WI38 (cell line): ENCODE data around the gene ERBB4.

Experiments used
- H3K4me3 ChIP-seq: 2 replicates; pipeline ENCODE4 v1.5.1; 2011; ENCODE audit warnings: low read depth, mild to moderate bottlenecking, control low read depth, low read length
- TF ChIP-seq, protein P1 (sequence below): IDR thresholded peaks from 2 replicates; pipeline ENCODE4 v1.5.1; 2012; ENCODE audit warnings: low read depth, mild to moderate bottlenecking, control low read depth, low read length

The ERBB4 gene

DNA sequence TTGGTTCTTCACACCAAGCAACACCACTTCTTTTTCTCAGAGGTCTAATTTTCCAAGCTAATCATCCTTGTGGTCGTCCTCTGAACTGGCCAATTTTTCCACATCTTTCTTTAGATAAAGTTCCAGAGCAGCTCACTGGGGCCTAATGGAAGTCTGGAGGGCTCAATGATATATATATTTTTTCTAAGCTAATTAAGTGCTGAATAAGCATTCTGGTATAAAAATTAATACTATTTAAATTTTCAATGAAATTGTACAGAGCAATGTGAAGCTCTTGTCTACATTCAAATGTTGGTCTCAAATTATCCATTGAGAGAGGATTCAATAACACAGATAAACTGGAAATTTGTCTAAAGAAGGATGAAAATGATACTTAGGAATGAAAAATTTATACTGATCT is 866.6 kb downstream of the ERBB4 start:
- TF ChIP-seq, protein P1, sequence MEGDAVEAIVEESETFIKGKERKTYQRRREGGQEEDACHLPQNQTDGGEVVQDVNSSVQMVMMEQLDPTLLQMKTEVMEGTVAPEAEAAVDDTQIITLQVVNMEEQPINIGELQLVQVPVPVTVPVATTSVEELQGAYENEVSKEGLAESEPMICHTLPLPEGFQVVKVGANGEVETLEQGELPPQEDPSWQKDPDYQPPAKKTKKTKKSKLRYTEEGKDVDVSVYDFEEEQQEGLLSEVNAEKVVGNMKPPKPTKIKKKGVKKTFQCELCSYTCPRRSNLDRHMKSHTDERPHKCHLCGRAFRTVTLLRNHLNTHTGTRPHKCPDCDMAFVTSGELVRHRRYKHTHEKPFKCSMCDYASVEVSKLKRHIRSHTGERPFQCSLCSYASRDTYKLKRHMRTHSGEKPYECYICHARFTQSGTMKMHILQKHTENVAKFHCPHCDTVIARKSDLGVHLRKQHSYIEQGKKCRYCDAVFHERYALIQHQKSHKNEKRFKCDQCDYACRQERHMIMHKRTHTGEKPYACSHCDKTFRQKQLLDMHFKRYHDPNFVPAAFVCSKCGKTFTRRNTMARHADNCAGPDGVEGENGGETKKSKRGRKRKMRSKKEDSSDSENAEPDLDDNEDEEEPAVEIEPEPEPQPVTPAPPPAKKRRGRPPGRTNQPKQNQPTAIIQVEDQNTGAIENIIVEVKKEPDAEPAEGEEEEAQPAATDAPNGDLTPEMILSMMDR: no peak

DNA sequence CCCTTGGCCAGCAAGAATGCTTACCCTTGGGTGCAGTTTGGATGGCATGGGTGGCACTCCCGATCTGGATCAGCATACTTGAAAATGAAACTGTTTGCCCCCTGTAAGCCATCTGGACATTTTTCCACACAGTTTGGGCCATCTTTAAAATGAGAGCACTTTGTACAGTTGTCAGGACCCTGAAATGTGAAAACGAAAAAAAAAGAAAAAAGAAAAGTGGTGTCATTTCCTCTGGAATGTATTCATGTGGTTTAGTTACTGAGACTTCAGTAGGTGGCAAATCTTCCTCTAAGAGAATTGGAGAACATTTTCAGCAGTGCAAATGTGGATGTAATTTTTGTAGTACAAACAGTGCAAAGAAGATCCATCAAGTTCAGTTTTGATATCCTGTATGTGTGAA is 873.3 kb downstream of the ERBB4 start:
- no peak overlapping the region for H3K4me3 ChIP-seq
- TF ChIP-seq, protein P1: no peak

More for the DNA sequence above, 866.6 kb downstream of the ERBB4 start:
- no peak overlapping the region for H3K4me3 ChIP-seq

DNA sequence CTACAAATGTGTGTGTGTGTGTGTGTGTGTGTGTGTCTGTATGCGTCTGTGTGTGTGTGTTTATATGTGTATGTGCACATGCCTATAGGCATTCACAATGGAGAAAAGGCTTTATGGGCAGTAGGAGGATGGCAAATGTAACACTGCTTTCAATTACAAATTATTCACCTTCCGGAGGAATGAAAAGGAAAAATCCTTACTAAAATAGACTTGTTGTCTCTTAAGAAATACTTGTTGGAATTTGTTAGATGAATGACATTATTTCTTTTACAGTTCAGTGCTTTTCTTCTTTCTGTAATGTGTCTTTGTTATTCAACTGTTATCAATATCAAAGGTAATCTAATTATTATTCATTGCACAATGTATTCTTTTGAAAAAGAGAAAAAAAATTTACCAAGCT is 874.3 kb downstream of the ERBB4 start:
- no peak overlapping the region for H3K4me3 ChIP-seq
- TF ChIP-seq, protein P1: no peak

DNA sequence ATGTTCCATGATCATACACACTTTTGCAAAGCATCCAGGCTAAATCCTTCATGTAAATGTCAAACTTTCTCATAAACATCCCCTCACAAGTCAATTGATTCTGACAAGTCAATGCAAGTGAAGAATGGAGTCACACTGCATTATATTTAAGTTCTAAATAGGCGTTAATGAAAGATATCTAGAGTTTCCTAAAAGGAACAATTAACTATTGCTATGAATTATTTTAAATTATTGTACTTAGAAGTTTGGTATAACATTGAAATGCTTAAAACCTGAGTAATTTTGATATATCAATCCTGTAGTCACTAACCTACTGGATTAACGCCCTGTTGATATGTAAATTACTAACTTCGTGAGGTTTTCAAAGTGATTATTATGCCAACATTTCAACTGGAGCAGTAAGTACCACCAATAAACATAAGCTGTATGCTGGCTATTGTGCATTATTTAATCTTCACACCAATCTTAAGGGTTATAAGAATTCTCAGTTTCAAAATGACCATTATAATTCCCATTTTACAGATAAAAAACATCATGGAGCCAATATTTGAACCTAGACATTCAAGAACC is 884.3 kb downstream of the ERBB4 start:
- TF ChIP-seq, protein P1: no peak
- no peak overlapping the region for H3K4me3 ChIP-seq

DNA sequence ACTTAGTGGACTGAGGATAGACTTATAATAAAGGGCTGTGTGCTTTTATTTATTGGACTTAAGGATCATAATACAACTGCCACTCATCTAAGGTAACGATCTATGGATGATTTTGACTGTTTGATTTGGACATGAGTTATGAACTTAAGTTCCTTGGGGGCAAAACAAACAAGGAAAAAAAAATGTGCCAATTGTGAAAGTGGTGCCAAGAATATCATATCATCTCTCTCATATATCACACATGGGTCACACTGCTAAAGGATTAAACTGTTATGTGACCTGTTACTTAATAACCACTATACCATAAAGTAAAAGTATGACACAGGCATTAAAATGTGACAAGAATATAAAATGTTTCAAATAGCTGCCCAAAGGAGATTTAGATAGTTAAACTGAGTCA is 886.3 kb downstream of the ERBB4 start:
- no peak overlapping the region for H3K4me3 ChIP-seq
- TF ChIP-seq, protein P1: no peak

DNA sequence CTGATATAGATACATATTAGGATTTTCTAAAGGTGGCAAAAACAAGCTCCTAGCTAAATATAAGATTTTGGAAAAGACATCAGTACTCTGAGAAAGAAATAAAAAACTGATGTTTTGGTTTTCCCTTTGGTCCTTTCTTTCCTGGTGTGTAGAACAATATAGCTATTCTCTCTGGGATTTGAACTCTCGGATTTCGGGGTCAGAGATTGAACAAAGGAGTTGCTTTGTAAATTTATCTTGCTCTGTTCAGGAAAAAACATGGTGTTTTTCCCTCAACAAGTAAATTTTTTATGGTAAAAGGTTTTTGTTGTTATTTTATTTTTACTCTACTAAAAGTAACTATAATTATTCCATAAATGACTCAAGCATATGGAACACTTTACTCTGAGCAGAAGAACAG is 889.3 kb downstream of the ERBB4 start:
- H3K4me3 ChIP-seq: no peak overlapping the region
- TF ChIP-seq, protein P1: no peak

DNA sequence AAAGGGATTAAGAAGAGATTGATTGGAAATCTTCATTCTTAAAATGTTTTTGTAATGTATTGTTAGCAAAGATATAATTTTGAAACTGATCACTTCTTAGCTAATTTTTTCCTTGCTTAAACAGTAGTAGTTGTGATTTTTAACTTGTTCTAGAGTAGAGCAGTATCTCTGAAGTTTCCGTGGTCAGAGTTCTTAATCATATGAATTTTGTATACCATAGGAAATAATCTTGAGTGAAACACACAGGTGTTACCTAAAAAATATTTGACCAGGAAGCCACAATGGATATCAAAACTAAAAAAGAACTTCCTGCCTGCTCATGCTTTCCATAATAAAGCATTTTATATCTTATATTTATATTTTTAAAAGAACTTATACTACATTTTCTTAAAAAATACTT is 907.1 kb downstream of the ERBB4 start:
- TF ChIP-seq, protein P1: no peak

More for the DNA sequence above, 907.1 kb downstream of the ERBB4 start:
- no peak overlapping the region for H3K4me3 ChIP-seq
